GM12865 (cell line): Measurements from ENCODE around the gene GHR.
A peak's percentile ranks its signal among the peaks of the same experiment; 100 is the strongest.

Experiments used
- DNase-seq: peaks from one replicate; pipeline ENCODE4 v3.0.0; 2010; ENCODE audit warnings: low read depth
- H3K4me3 ChIP-seq: 2 replicates; pipeline ENCODE4 v1.5.1; 2011; ENCODE audit warnings: mild to moderate bottlenecking, low read depth, low read length, control low read depth
- TF ChIP-seq, protein P1 (sequence below): IDR thresholded peaks from 2 replicates; pipeline ENCODE4 v1.5.1; 2011; ENCODE audit warnings: low read length, control low read depth, low read depth, inconsistent platforms; ENCODE audit not compliant: insufficient read depth; ENCODE audit errors: missing control alignments

Gene GHR

DNA sequence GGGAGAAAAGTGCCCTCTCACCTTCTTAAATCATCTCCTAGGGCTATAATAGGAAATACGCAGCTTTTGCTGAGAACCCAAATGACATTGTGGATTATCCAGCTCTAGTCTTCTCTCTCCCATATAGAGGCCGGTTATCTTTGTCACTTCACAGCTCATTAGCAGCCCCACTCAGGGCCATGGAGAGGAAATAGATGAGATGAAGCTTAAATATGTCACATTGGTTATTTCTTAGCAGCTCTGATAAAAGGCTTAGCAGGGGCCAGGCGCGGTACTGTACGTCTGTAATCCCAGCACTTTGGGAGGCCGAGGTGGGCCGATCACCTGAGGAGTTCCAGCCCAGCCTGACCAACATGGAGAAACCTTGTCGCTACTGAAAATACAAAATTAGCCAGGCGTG is 90.0 kb downstream of the GHR start:
- H3K4me3 ChIP-seq: no peak overlapping the region
- no peak for DNase-seq
- TF ChIP-seq, protein P1, sequence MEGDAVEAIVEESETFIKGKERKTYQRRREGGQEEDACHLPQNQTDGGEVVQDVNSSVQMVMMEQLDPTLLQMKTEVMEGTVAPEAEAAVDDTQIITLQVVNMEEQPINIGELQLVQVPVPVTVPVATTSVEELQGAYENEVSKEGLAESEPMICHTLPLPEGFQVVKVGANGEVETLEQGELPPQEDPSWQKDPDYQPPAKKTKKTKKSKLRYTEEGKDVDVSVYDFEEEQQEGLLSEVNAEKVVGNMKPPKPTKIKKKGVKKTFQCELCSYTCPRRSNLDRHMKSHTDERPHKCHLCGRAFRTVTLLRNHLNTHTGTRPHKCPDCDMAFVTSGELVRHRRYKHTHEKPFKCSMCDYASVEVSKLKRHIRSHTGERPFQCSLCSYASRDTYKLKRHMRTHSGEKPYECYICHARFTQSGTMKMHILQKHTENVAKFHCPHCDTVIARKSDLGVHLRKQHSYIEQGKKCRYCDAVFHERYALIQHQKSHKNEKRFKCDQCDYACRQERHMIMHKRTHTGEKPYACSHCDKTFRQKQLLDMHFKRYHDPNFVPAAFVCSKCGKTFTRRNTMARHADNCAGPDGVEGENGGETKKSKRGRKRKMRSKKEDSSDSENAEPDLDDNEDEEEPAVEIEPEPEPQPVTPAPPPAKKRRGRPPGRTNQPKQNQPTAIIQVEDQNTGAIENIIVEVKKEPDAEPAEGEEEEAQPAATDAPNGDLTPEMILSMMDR: no peak

DNA sequence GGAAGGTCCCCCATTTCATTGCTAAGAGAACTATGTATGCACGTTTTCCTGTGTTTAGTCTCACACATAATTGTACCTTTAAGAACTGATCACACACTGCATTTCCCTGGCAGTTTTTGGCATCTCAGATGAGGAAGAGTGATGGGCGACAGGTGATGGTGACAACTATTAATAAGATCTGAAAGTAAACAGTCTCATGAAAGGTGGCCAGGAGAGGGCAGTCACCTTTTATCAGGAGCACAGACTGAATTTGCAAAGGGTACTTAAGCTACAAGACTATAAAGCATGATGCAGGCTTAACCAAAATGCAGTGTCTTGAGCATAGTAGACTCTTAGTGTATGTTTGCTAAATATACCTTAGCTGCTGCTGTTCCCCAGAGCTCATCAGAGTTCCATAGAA is 91.5 kb downstream of the GHR start:
- DNase-seq: peak; percentile 29
- no peak overlapping the region for H3K4me3 ChIP-seq
- TF ChIP-seq, protein P1: no peak

DNA sequence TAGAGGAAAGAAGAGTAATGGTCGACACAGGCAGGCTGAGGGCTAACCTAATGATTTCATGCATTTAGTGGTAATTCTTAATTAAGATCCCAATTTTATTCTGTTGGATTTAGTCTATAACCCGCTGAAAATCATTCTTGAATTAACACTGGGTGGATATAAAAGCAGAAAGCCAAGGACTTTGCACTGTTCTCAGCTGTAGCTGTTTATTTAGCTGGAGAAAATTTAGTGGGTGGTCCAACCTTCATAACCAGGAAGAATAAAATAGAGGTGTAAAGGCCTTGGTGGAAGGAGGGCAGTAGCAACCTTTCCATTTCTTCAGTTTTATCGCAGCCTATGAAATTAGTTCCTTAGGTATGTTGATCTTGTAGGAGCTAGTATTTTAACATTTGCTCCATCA is 92.3 kb downstream of the GHR start:
- TF ChIP-seq, protein P1: no peak
- H3K4me3 ChIP-seq: no peak overlapping the region
- no peak for DNase-seq

DNA sequence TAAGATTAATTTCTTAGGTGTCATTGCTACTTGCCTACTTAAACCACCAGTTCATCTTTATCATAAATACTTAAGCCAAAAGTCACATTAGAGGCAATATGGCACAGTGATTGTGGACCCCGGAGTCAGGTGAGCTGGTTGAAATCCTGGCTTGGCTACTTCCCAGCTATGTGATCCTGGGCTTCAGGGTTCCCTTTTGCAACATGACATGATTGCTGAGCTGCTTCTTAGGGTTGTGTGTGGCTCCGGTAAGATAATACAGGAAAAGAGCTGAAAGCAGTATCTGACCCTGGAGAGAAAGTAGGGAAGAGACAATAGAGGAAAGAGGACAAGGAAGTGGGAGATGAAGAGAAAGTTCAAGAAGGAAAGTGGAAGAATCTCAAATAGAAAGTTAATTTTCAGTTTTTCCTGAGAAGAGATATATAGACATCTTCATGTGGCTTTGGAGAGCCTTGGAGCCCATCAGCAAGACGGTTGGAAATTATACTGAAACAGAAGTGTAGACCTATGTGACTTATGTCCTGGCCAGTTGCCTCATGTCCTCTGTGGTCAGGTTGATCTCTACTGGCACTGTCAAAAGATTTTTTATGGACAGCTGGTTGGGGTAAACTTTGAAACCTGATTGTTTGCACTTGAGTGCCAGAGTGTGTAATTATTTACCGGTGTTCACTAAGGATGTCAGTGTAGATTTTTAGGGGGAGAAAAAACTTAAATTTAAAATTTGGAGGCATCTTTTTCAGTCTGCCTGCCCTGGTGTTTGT is 93.2 kb downstream of the GHR start:
- no peak for DNase-seq
- no peak overlapping the region for H3K4me3 ChIP-seq
- TF ChIP-seq, protein P1: no peak

DNA sequence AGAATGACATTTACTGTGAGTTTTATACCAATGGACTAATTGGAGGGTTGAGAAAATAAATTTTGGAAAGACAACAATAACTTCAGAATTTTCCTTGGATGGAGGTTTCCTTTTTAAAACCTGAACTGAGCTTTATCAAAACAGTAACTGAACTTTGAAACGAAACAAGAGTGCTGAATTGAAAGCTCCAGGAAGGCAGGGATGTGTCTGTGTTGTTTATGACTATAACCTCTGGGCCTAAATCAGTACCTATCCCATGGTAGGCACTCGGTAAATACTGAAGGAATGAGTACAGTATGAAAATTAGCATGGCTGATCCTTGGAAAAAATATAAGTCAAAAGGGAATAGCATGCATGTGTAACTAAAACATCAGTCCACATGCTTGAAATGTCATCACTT is 93.9 kb downstream of the GHR start:
- TF ChIP-seq, protein P1: no peak
- no peak overlapping the region for H3K4me3 ChIP-seq
- no peak for DNase-seq

DNA sequence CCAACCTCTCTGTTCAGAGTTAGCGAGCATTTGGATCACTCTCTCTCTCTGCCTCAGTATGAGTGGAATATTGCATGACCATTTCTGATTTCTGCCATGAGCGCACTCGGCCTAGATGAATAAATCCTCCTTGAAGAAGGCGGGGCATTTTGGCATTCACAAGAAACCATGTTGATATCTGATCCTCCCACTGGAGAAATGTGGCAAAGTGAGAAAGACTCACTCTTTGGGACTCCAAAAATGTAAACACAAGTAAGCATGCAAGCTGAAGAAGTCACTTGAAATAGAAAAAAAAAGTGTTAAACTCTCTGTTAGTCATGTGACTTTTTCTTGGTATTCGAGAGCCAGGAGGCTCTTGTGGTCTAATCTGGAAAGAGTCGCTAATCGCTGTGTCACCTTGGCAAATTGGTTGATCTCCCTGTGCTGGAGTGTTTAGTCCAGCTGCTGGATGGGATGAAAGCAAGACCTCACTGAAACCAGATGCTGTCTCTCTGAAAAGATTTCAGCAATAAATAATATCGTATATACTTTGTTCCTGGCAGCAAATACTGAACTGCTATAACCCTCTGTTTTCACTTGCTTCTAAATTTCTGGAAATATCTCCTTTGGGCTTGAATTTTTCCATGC is 95.5 kb downstream of the GHR start:
- TF ChIP-seq, protein P1: no peak
- H3K4me3 ChIP-seq: no peak overlapping the region
- no peak for DNase-seq
